ENCODE measurements around the gene NCBP1.

DNA sequence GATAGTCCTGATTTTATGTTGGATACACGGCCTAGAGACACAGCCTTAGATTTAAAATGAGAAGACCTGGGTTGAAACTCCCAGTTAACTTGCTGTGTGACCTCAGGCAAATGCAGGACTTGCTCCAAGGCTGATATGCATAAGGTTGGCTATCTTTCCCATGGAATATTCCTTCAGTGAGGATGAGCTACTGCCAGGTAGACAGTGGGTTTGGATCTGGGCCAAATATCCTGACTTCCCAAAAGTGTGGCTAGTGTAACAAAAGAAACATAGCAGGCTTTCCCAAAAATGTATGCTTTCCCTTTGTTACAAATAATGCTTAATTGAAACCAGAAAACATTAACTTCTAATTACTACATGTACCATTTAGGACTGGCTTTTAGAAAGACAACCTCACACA lies 64.2 kb downstream of the NCBP1 start:
- TF ChIP-seq GLIS3 (CRISPR knock-in tag; IDR thresholded peaks at IDR 0.05) (no peak), ZFP30 (CRISPR knock-in tag; IDR thresholded peaks at IDR 0.05) (no peak), CSRNP3 (CRISPR knock-in tag; IDR thresholded peaks at IDR 0.05) (no peak), RARB (CRISPR knock-in tag; IDR thresholded peaks at IDR 0.05) (no peak), ISL1 (CRISPR knock-in tag; IDR thresholded peaks at IDR 0.05) (no peak), OSR1 (CRISPR knock-in tag; IDR thresholded peaks at IDR 0.05) (no peak), ZNF565 (CRISPR knock-in tag; conservative IDR thresholded peaks at IDR 0.05; ENCODE audit: low read depth) (no peak)
- TF ChIP-seq, protein P1, sequence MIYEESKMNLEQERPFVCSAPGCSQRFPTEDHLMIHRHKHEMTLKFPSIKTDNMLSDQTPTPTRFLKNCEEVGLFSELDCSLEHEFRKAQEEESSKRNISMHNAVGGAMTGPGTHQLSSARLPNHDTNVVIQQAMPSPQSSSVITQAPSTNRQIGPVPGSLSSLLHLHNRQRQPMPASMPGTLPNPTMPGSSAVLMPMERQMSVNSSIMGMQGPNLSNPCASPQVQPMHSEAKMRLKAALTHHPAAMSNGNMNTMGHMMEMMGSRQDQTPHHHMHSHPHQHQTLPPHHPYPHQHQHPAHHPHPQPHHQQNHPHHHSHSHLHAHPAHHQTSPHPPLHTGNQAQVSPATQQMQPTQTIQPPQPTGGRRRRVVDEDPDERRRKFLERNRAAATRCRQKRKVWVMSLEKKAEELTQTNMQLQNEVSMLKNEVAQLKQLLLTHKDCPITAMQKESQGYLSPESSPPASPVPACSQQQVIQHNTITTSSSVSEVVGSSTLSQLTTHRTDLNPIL (CRISPR knock-in tag; IDR thresholded peaks at IDR 0.05; ENCODE audit: low read depth) = no peak
